ENCODE results near the gene FCN3. TPM values are rescaled to one million over a fixed set of nuclear protein-coding genes. Genes with fewer than 3 reads are reported as not detected.

The FCN3 gene
- total RNA-seq, 1 donor from 2014 or later, result not detected

- DNase-seq (ENCODE audit: low read depth, low spot score), result no peak
- Mint-ChIP-seq H3K4me1 (peaks cover 15% of the 10 kb centered on the region), H3K4me3 (no peak overlapping the region), H3K27me3 (ENCODE audit: low read depth) (peaks cover 45% of the 10 kb centered on the region), H3K36me3 (ENCODE audit: low read depth) (no peaks in the 10 kb centered on the region), H3K9me3 (no peaks in the 10 kb centered on the region), H3K27ac (ENCODE audit: unreplicated experiment) (no peak overlapping the region)
- no peak for TF ChIP-seq CTCF (conservative IDR thresholded peaks at IDR 0.05)
These were observed 27.5 kb downstream of the FCN3 start for GRCh38 chr1:27346991-27347624.

- DNase-seq (ENCODE audit: low read depth, low spot score), result no peak
- no peak overlapping the region for H3K27ac Mint-ChIP-seq (ENCODE audit: unreplicated experiment)
- H3K36me3 Mint-ChIP-seq (ENCODE audit: low read depth), result no peaks in the 10 kb centered on the region
- peaks cover 39% of the 10 kb centered on the region for H3K27me3 Mint-ChIP-seq (ENCODE audit: low read depth)
- H3K9me3 Mint-ChIP-seq, result no peaks in the 10 kb centered on the region
- H3K4me3 Mint-ChIP-seq, result peak overlapping the region; percentile 8
- TF ChIP-seq CTCF (conservative IDR thresholded peaks at IDR 0.05), result no peak
- peaks cover 12% of the 10 kb centered on the region for H3K4me1 Mint-ChIP-seq
These were observed 28.3 kb downstream of the FCN3 start for GRCh38 chr1:27346357-27346756.

- TF ChIP-seq CTCF (conservative IDR thresholded peaks at IDR 0.05), result no peak
- Mint-ChIP-seq H3K27me3 (ENCODE audit: low read depth) (peaks cover 30% of the 10 kb centered on the region), H3K4me1 (peaks cover 10% of the 10 kb centered on the region), H3K4me3 (no peak overlapping the region), H3K36me3 (ENCODE audit: low read depth) (no peaks in the 10 kb centered on the region), H3K27ac (ENCODE audit: unreplicated experiment) (no peak overlapping the region), H3K9me3 (no peaks in the 10 kb centered on the region)
- no peak for DNase-seq (ENCODE audit: low read depth, low spot score)
These were observed 29.4 kb downstream of the FCN3 start for GRCh38 chr1:27345272-27345671.

GRCh38 chr1:27343639-27344025 is 31.0 kb downstream of the FCN3 start:
- H3K4me3 Mint-ChIP-seq, result peak overlapping the region; percentile 4
- H3K27ac Mint-ChIP-seq (ENCODE audit: unreplicated experiment), result no peak overlapping the region
- no peaks in the 10 kb centered on the region for H3K36me3 Mint-ChIP-seq (ENCODE audit: low read depth)
- DNase-seq (ENCODE audit: low read depth, low spot score), result no peak
- H3K4me1 Mint-ChIP-seq, result peaks cover 21% of the 10 kb centered on the region
- TF ChIP-seq CTCF (conservative IDR thresholded peaks at IDR 0.05), result no peak
- H3K9me3 Mint-ChIP-seq, result no peaks in the 10 kb centered on the region
- peaks cover 18% of the 10 kb centered on the region for H3K27me3 Mint-ChIP-seq (ENCODE audit: low read depth)

GRCh38 chr1:27342778-27343638 is 31.6 kb downstream of the FCN3 start:
- TF ChIP-seq CTCF (conservative IDR thresholded peaks at IDR 0.05), result no peak
- H3K4me3 Mint-ChIP-seq, result peak overlapping the region; percentile 4
- no peaks in the 10 kb centered on the region for H3K9me3 Mint-ChIP-seq
- H3K27me3 Mint-ChIP-seq (ENCODE audit: low read depth), result peaks cover 16% of the 10 kb centered on the region
- H3K36me3 Mint-ChIP-seq (ENCODE audit: low read depth), result no peaks in the 10 kb centered on the region
- no peak for DNase-seq (ENCODE audit: low read depth, low spot score)
- H3K4me1 Mint-ChIP-seq, result peaks cover 24% of the 10 kb centered on the region
- H3K27ac Mint-ChIP-seq (ENCODE audit: unreplicated experiment), result no peak overlapping the region

Data from neural crest cell (in vitro differentiated cells).